GM19452 (cell line): ENCODE measurements around the gene RPUSD3.
A peak's percentile ranks its signal among the peaks of the same experiment; 100 is the strongest.
"Not testable (repeated sequence)": the region's sequence is repeated elsewhere in the genome, so short reads cannot be mapped to it uniquely, and the experiment has no call there.

Experiments used
- ATAC-seq: cut with Tn5 transposase; IDR thresholded peaks from one replicate; pipeline ENCODE4 v1.9.1; 2021; ENCODE audit not compliant: unreplicated experiment

The RPUSD3 gene, protein sequence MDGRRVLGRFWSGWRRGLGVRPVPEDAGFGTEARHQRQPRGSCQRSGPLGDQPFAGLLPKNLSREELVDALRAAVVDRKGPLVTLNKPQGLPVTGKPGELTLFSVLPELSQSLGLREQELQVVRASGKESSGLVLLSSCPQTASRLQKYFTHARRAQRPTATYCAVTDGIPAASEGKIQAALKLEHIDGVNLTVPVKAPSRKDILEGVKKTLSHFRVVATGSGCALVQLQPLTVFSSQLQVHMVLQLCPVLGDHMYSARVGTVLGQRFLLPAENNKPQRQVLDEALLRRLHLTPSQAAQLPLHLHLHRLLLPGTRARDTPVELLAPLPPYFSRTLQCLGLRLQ

GRCh38 chr3:9843715-9844438 is at the start of gene RPUSD3:
TSS of gene RPUSD3 (minus strand) at chr3:9844008. CDS start at chr3:9843990, 18 bp downstream.
- peak; percentile 98 for ATAC-seq

- no peak for ATAC-seq
Observed at GRCh38 chr3:9891072-9891622, 47.3 kb upstream of the RPUSD3 start.

GRCh38 chr3:9890249-9891071 is 46.7 kb upstream of the RPUSD3 start, which contains the start of gene JAGN1:
TSS of gene JAGN1 (plus strand) at chr3:9890610. CDS start at chr3:9890723, 113 bp downstream.
- peak; percentile 71 for ATAC-seq

DNA sequence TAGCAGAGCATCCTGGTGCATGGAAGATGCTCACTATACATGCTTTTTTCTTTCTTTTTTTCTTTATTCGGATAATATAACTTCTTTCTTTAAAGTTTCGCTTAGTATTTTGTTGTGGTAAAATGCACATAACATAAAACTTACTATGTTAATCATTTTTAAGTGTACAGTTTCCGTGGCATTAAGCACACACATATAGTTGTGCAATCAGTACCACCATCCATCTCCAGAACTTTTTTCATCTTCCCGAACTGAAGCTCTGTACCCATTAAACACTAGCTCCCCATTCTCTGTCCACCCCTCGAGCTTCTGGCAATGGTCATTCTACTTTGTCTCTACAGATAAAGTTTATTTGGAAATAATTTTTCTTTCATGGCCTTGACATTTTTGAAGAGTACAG is 45.6 kb upstream of the RPUSD3 start:
- no peak for ATAC-seq

- ATAC-seq: no peak
Observed at GRCh38 chr3:9888540-9888939, 44.7 kb upstream of the RPUSD3 start.

DNA sequence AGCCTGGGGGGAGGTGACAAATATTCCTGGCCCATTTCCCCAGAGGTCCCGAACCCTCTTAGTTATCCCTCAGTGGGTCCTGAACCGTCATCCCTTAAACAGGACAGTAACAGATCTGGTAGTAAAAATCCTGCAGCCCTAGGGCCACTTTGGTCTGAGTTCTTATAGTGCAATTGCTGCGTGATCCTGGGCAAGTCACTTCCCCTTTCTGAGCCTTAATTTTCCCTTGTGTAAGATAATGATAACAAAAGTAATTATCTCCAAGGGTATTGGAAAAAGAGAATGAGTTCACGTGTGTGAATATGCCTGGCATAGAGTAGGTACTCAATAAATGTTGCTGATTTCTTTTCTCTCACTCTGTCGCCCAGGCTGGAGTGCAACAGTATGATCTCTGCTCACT is 43.7 kb upstream of the RPUSD3 start:
- no peak for ATAC-seq

GRCh38 chr3:9886328-9886727 is 42.5 kb upstream of the RPUSD3 start:
- ATAC-seq: no peak

- no peak for ATAC-seq
Observed at GRCh38 chr3:9884555-9885165, 40.9 kb upstream of the RPUSD3 start.

DNA sequence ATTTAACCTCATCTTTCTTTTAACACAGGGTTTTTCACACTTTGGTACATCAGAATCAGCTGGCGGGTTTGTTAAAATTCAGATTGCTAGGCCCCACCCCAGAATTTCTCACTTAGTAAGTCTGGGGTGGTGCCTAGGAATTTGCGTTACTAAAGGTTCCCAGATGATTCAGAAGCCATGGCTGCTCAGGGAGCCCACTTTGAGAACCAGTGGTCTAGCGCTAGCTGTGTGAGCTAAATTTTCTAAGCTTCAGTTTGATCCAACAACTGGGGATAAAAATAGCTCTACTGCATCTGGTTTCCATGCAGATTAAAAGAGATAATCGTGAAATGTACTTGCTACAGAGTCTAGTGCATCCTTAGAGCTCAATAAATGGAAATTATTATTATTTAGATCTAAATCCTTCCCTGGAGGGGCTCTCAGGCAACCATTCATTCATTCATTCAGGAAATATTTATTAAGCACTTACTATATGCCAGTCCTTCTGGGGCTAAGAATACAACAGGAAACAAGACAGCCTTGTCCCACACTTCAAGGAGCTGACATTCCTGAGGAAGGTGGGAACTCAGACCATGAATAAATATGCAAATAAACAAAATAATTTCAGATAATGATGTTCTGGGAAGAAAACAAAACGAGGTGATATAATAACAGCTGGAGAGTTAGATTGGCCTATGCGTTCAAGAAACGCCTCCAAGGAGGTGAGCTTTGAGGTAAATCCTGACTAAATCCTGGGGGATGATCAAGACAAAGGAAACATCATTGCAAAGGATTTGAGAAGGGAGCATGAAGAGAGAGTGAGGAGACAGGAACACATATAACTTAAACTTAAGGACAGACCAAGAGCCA is 40.1 kb upstream of the RPUSD3 start:
- no peak for ATAC-seq

- no peak for ATAC-seq
Observed at GRCh38 chr3:9881441-9881840, 37.6 kb upstream of the RPUSD3 start.

DNA sequence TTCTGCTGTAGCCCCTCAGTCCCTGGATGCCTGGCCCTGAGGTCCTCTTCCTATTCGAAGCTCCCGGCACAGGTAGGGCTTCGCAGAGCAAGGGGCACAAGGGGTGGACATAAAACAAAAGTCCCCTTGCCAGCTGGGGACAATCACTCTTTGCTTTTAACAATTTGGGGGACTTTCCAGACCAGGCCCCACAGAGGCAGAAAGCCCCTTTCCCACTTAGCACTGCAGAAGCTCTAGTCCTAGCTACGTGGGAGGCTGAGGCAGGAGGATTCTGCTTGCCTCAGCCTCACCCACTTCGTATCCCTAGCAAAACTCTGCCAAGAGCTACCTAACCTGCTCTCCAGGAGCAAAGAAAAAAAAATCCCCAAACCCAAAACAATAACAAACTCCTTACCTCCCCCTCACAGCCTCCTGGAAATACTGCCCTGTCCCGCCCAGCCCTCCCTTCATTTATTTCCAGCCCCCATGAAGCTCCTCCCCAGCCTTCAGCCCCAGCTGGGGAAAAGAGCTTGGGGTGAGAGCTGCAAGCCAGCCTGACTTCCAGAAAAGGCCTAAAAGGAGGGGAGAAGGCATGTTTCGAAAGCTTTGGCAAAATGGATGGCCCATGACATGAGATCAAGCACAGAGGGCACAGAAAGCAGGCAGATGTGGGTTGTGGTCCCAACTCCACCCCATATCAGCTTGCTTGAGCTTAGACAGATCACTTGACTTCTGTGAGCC is 36.2 kb upstream of the RPUSD3 start, which contains the start of gene CIDEC:
Gene CIDEC, minus strand, starts transcription at position 424 of the 720 bp plus-strand sequence. CDS start 1,767 bp downstream, outside the sequence.
- ATAC-seq: no peak

GRCh38 chr3:9878700-9879099 is 34.9 kb upstream of the RPUSD3 start:
- no peak for ATAC-seq

GRCh38 chr3:9876991-9877390 is 33.2 kb upstream of the RPUSD3 start:
- ATAC-seq: no peak

DNA sequence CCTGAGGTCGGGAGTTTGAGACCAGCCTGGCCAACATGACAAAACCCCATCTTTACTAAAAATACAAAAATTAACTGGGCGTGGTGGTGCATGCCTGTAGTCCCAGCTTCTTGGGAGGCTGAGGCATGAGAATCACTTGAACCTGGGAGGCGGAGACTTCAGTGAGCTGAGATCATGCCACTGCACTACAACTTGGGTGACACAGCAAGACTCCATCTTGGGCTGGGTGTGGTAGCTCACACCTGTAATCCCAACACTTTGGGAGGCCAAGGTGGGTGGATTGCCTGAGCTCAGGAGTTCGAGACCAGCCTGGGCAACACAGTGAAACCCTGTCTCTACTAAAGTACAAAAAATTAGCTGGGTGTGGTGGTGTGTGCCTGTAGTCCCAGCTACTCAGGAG is 32.4 kb upstream of the RPUSD3 start:
- not testable (repeated sequence) for ATAC-seq

- no peak for ATAC-seq
Observed at GRCh38 chr3:9875448-9875847, 31.6 kb upstream of the RPUSD3 start.

GRCh38 chr3:9872067-9872466 is 28.3 kb upstream of the RPUSD3 start:
- ATAC-seq: not testable (repeated sequence)

DNA sequence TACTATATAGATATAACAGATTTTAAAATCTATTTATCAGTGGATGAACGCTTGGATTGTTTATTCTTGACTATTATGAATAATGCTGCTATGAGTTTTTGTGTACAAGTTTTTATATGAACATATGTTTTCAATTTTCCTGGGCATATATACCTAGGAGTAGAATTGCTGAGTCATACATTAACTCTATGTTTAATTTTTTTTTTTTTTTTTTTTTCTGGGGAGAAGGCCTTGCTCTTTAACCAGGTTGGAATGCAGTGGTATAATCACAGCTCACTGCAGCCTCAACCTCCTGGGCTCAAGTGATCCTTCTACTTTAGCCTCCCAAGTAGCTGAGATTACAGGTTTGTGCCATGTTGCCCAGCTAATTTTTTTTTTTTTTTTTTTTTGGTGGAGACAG is 27.2 kb upstream of the RPUSD3 start:
- no peak for ATAC-seq

- no peak for ATAC-seq
Observed at GRCh38 chr3:9869955-9870354, 26.1 kb upstream of the RPUSD3 start.

GRCh38 chr3:9867106-9867505 is 23.3 kb upstream of the RPUSD3 start:
- ATAC-seq: no peak
